IPS-20b (cell line): Measurements from ENCODE around the gene STC2.

Experiments used
- H3K27ac ChIP-seq: one replicate; pipeline ENCODE4 v1.5.1; 2013; ENCODE audit warnings: low read length
- H3K27me3 ChIP-seq: 2 replicates; pipeline ENCODE4 v1.6.1; 2013; ENCODE audit warnings: mild to moderate bottlenecking, low read length, inconsistent platforms; ENCODE audit not compliant: insufficient read depth
- H3K36me3 ChIP-seq: 2 replicates; pipeline ENCODE4 v1.6.1; 2013; ENCODE audit warnings: low read depth, mild to moderate bottlenecking, inconsistent platforms, low read length, moderate library complexity; ENCODE audit not compliant: insufficient read depth
- H3K4me1 ChIP-seq: 2 replicates; pipeline ENCODE4 v1.6.1; 2013; ENCODE audit warnings: mild to moderate bottlenecking, control low read depth, inconsistent platforms, low read length, moderate library complexity; ENCODE audit not compliant: insufficient read depth
- H3K4me3 ChIP-seq: 2 replicates; pipeline ENCODE4 v1.5.1; 2013; ENCODE audit warnings: mild to moderate bottlenecking, low read length, inconsistent platforms
- H3K9ac ChIP-seq: 2 replicates; pipeline ENCODE4 v1.6.1; 2013; ENCODE audit warnings: low read depth, mild to moderate bottlenecking, inconsistent platforms, low read length, moderate library complexity
- H3K9me3 ChIP-seq: 2 replicates; pipeline ENCODE4 v1.6.1; 2013; ENCODE audit warnings: mild to moderate bottlenecking, low read depth, low read length, inconsistent platforms; ENCODE audit not compliant: insufficient read depth

The STC2 gene

DNA sequence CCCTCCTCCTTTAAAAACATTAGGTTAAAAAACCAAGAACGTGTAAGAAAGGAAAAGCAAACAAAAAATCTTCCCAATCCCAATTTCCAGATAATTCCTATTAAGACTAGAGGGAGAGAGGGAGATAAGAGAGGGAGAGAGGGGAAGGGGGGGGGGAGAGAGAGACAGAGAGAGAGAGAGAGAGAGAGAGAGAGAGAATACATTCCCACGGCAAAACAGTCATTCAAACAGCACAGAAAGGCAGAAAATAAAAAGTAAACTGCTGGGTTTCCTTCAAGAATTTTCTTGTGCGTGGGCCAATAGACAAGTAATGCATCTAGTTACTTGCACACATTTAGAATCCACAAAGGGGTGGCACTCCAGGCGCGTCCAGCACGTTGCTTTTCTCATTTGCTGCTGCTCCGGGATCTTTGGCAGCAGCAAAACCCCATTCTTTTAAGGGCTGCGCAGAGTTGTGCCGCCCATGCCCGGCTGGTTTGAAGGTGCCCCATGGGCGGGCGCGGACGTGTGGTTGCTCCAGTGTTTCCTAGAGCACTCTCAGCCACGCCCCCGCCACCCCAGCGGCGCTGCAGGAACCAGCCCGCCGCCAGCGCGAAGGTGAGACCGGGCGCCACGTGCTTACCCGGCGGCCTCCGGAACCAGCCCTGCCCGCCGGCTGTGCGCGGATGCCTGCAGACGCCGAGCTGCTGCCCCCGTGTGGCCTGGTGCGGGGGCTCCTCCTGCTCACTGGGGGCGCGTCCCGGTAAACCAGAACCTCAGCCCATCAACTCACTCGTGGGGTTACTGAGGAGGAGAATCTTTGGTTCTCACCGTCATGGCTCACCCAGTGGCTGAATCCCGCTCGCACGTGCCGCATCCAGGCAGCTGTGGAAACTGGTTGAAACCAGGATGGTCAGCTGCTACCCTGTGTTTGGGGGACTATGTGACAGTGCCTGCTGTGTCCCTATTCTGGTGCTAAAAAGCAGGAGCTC lies 44.6 kb downstream of the STC2 start:
- Histone ChIP-seq H3K36me3 (no peaks in the 10 kb centered on the region), H3K4me3 (peak overlapping the region; percentile 47), H3K27me3 (peaks cover 60% of the 10 kb centered on the region), H3K4me1 (no peaks in the 10 kb centered on the region), H3K27ac (no peak overlapping the region), H3K9me3 (no peaks in the 10 kb centered on the region), H3K9ac (peak overlapping the region; percentile 32; the same call in 1 of the 2 replicates)

DNA sequence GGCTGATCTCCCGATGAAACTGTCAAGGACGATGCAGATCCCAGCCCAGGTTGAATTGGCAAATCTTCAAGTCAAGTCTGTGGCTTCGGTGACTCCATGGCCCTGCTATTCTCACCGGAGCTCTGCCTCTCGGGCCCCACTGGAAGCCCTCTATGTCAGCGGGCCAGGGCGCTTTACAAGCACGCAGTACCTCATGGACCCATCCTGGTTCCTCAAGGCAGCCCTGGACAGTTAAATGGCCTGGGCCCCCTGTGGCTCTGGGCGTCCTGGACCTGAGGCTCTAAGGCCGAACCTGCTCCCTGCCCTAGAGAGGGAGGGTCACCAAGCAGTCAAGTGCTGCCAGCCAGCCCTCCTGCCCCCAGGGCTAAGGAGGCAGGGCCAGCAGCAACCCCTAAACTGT lies 45.3 kb downstream of the STC2 start:
- Histone ChIP-seq H3K27me3 (peaks cover 60% of the 10 kb centered on the region), H3K4me3 (no peak overlapping the region), H3K9me3 (no peaks in the 10 kb centered on the region), H3K4me1 (no peaks in the 10 kb centered on the region), H3K27ac (no peak overlapping the region), H3K9ac (no peak overlapping the region), H3K36me3 (no peaks in the 10 kb centered on the region)

DNA sequence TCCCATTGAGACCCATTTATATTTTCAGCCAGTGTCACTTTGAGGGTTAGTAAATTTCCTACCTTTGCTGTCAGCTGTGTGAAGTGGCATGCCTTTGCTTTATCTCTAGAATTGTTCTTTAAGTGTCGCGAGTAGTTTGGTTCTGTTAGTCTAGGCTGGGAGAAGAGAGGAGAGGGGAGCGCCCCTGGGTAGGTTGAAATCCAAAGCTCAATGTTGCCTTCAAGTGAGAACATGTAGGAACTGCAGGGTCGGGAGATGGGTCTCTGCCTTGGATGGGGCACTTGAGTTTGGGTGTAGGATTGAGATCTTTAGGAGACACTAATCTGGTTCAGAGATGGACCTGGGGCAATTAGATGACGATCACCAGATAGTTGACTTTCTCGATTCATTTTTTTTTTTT lies 46.3 kb downstream of the STC2 start:
- no peak overlapping the region for H3K4me3 ChIP-seq
- no peaks in the 10 kb centered on the region for H3K36me3 ChIP-seq
- no peak overlapping the region for H3K27ac ChIP-seq
- peaks cover 60% of the 10 kb centered on the region for H3K27me3 ChIP-seq
- no peaks in the 10 kb centered on the region for H3K4me1 ChIP-seq
- no peak overlapping the region for H3K9ac ChIP-seq
- no peaks in the 10 kb centered on the region for H3K9me3 ChIP-seq

DNA sequence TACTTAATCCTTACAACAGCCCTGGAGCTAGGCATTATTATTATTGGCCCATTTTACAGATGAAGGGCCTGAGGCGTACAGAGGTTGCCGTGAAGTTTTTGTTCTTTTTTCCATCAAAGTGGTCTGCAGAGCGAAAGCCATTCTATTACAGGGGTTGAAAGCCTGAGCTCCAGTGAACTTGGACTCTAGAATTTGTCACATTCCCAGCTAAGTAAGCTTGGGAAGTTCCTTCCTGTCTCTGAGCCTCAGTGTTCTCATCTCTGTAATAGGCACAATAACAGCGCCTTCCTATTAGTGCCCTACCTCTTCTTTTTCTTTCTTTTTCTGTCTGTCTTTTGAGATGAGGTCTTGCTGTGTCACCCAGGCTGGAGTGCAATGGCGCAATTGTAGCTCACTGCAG lies 49.0 kb downstream of the STC2 start:
- H3K9me3 ChIP-seq = no peaks in the 10 kb centered on the region
- no peak overlapping the region for H3K9ac ChIP-seq
- peaks cover 36% of the 10 kb centered on the region for H3K27me3 ChIP-seq
- no peaks in the 10 kb centered on the region for H3K36me3 ChIP-seq
- no peaks in the 10 kb centered on the region for H3K4me1 ChIP-seq
- H3K27ac ChIP-seq = no peak overlapping the region
- H3K4me3 ChIP-seq = no peak overlapping the region

DNA sequence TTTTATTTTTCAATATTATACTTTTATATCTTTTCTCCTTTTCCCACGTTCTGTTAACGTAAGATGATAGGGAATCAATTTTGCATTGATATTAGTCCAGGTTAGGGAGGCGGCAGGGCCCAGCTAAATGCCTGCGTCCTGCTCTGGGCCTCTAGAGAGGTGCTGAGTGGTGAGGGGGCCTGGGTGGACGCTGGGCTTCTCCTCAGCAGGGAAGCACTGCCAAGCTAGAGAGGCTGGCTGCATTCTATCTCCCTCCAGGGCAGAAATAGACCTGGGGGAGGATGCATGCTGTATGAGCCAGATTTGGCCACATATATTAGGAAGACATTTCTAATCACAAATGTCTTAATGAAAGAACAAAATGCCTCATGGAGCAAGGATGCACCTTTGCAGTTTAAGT lies 49.6 kb downstream of the STC2 start:
- Histone ChIP-seq H3K9me3 (no peaks in the 10 kb centered on the region), H3K4me1 (no peaks in the 10 kb centered on the region), H3K9ac (no peak overlapping the region), H3K27me3 (peaks cover 30% of the 10 kb centered on the region), H3K36me3 (no peaks in the 10 kb centered on the region), H3K27ac (no peak overlapping the region), H3K4me3 (no peak overlapping the region)

DNA sequence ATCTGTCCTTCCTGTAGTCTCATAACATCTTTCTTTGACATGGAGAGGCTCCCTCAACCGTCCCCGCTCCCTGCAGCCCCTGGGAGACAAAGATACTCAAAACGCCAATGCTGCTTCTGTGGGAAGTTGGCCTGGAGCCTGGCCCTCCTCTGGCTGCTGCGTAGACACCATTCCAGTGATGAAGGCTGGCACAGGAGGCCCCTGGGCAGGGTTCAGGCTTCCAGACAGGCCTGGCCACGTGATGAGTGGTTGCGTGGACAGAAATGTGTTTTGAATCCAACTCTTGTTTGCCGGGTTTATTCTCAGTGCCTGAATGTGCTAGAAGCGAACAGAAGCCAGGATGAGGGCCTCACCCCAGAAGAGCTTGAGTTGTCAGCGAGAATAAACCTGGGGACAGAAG lies 50.0 kb downstream of the STC2 start:
- Histone ChIP-seq H3K27me3 (peaks cover 26% of the 10 kb centered on the region), H3K36me3 (no peaks in the 10 kb centered on the region)

DNA sequence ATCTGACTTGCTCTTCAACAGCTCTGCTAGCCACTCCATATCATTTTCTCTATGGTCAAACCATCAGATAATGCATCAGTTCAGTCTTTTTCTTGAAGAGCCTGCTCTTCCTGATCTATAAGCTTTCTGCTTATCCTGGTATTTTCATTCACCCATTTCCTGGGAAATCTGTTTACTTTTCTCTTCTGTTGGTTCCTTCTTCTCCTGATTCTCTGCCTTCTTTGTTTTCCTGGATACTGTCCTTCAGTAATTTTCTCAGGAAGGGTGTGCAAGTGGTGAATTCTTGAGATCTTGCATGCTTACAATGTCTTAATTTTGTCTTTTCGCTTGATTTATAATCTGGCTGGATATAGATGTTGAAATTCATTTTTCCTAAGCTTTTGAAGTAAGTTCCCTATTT lies 53.4 kb downstream of the STC2 start:
- H3K27ac ChIP-seq = no peak overlapping the region
- H3K4me1 ChIP-seq = no peaks in the 10 kb centered on the region
- H3K36me3 ChIP-seq = no peaks in the 10 kb centered on the region
- H3K9me3 ChIP-seq = no peaks in the 10 kb centered on the region; the same call in 1 of the 2 replicates
- H3K4me3 ChIP-seq = no peak overlapping the region
- 0 out of 2 replicates have a peak, but pooled peaks cover 6% of the 10 kb centered on the region for H3K27me3 ChIP-seq
- H3K9ac ChIP-seq = no peak overlapping the region

More for the DNA sequence above, 50.0 kb downstream of the STC2 start:
- H3K9me3 ChIP-seq = no peaks in the 10 kb centered on the region
- no peak overlapping the region for H3K9ac ChIP-seq
- no peak overlapping the region for H3K4me3 ChIP-seq
- no peak overlapping the region for H3K27ac ChIP-seq
- H3K4me1 ChIP-seq = no peaks in the 10 kb centered on the region

DNA sequence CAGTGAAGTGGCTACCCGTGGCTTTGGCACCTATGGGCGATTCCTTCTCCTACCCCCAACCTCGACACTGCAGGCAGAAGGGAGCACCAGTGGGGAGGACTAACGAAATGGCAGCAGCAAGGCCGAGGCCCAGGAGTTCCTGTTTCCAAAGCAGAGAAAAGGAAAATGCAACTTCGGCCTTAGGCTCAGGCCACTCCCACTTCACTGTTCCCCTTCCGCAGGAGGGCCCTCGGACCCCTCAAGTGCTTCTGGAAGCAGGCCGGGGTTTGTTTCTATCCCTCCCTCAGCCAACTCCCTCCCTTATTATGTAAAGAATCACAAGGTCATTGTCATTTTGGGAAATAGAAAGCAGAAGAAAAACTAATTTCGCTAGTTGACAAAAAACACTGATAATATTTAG lies 56.8 kb downstream of the STC2 start:
- no peaks in the 10 kb centered on the region for H3K4me1 ChIP-seq
- H3K9ac ChIP-seq = no peak overlapping the region
- H3K27me3 ChIP-seq = peaks cover 11% of the 10 kb centered on the region; the same call in 1 of the 2 replicates
- no peak overlapping the region for H3K27ac ChIP-seq
- H3K4me3 ChIP-seq = no peak overlapping the region
- no peaks in the 10 kb centered on the region for H3K36me3 ChIP-seq
- H3K9me3 ChIP-seq = no peaks in the 10 kb centered on the region; the same call in 1 of the 2 replicates

DNA sequence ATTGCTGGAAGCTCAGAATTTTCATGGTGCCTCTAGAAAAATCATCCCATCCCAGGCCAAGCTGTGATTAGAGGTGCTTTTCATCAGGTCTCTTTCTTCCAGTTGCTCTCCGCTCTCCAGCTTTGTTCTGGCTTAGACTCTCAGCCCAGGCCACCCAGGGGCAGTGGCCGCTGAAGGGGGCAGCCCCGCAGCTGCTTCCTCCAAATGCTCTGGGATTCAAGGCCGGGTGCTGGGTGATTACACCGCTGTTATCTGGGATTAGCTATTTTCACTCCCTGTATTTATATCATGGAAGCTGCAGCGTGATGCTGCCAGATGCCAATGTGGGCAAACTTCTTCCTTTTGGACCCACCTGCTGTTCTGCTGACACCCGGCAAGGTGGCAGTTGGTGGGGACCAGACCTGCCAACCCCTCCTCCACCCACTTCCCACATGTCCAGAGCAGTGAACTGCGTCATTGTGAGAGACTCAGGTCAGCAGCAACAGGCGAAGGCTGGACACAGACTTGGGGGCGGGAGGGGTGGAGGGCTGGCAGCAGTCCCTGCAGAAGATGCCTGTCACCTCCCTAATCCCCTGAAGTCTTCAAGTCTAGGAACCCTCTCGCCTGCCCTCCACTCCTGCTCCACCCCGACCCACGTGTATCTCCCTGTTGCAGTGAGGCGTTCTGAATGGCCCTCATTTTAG lies 59.3 kb downstream of the STC2 start:
- no peaks in the 10 kb centered on the region for H3K4me1 ChIP-seq
- peaks cover 20% of the 10 kb centered on the region; the same call in 1 of the 2 replicates for H3K27me3 ChIP-seq
- H3K4me3 ChIP-seq = no peak overlapping the region
- H3K27ac ChIP-seq = no peak overlapping the region
- H3K9me3 ChIP-seq = no peaks in the 10 kb centered on the region; the same call in 1 of the 2 replicates
- no peaks in the 10 kb centered on the region for H3K36me3 ChIP-seq
- H3K9ac ChIP-seq = no peak overlapping the region

DNA sequence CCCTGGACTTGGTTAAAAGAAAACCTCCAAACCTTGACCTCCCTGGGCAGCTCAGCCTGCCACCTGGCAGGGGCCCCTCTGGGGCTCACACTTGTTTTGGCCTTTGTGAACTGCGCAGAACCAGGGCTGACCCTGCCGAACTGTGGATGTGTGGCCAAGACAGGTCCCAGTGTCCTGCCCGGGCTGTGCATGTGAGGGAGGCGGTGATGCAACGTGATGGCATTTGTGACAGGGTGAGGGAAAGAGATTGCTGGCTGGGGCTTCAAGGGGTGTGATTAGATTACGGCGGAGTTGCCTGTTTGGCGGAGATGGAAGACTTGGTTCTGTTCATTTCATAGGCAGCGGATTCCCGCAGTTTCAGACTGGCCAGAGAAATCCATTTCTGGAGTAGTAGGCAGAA lies 62.8 kb downstream of the STC2 start:
- H3K9me3 ChIP-seq = no peaks in the 10 kb centered on the region
- no peaks in the 10 kb centered on the region for H3K36me3 ChIP-seq
- H3K4me1 ChIP-seq = no peaks in the 10 kb centered on the region
- H3K4me3 ChIP-seq = no peak overlapping the region
- no peak overlapping the region for H3K9ac ChIP-seq
- peaks cover 34% of the 10 kb centered on the region for H3K27me3 ChIP-seq
- no peak overlapping the region for H3K27ac ChIP-seq
